HepG2 (cell line): Measurements from ENCODE around the gene SMYD2. TPM values are rescaled to one million over a fixed set of nuclear protein-coding genes. Genes with fewer than 3 reads are reported as not detected.

Experiments used
- NFIB ChIP-seq: sonication (generic); formaldehyde crosslinking; IDR thresholded peaks from 2 replicates; pipeline ENCODE4 v1.9.0; 2021; ENCODE audit warnings: missing genetic modification reagents, mild to moderate bottlenecking, borderline replicate concordance
- REPIN1 ChIP-seq: sonication (generic); formaldehyde crosslinking; IDR thresholded peaks from 2 replicates; pipeline ENCODE4 v1.8.0; 2022; ENCODE audit warnings: missing genetic modification reagents, low read depth, mild to moderate bottlenecking, borderline replicate concordance
- SRSF9 ChIP-seq: fragments of 200-400 bp; formaldehyde crosslinking; IDR thresholded peaks from 2 replicates; pipeline ENCODE4 v1.6.1; 2018; ENCODE audit warnings: borderline replicate concordance, mild to moderate bottlenecking, low read depth, low read length; ENCODE audit not compliant: insufficient read depth, poor library complexity, severe bottlenecking
- TBX3 ChIP-seq: fragments of 450-650 bp; IDR thresholded peaks from 2 replicates; pipeline ENCODE4 v1.6.1; 2017; ENCODE audit warnings: antibody characterized with exemption, mild to moderate bottlenecking, inconsistent platforms, borderline replicate concordance
- USF2 ChIP-seq, 2 experiments: sonication (generic) in 1 of 2; formaldehyde crosslinking in 1 of 2; IDR thresholded peaks; 2 replicates each; pipeline versions ENCODE4 v1.5.1 to v1.6.1; 2011 to 2020; ENCODE audit warnings: borderline replicate concordance in 1 of 2, low read depth in 1 of 2, low read length in 1 of 2, mild to moderate bottlenecking in 1 of 2, missing genetic modification reagents in 1 of 2, moderate library complexity in 1 of 2
- ZNF788 ChIP-seq: sonication (generic); formaldehyde crosslinking; IDR thresholded peaks from 2 replicates; pipeline ENCODE4 v1.5.0; 2020; ENCODE audit warnings: mild to moderate bottlenecking, missing genetic modification reagents, borderline replicate concordance
- polyA plus RNA-seq, 8 experiments: library from polyadenylated mRNA; depleted of rRNA in 3 of 8; stranded (reverse) in 7 of 8; unstranded in 1 of 8; fragments of >200 nt; fragmentation: Illumina TruSeq in 4 of 8; extraction: Trizol in 4 of 8; gene quantifications; 2 replicates each; pipeline versions ENCODE4 v1.2.1 to v1.2.3, GENCODE V29; 2011 to 2016; ENCODE audit warnings: low read depth in 4 of 8, missing spikeins in 1 of 8, mixed read lengths in 1 of 8; ENCODE audit not compliant: insufficient read depth in 1 of 8
- total RNA-seq, 5 experiments: library from RNA; depleted of rRNA; stranded (reverse); fragments of >200 nt; fragmentation: Illumina TruSeq; extraction: Trizol; gene quantifications; 2 replicates each; pipeline ENCODE4 v1.2.3, GENCODE V29; 2016; ENCODE audit warnings: low read depth in 1 of 5
- TF ChIP-seq, protein P1 (sequence below): sonication (generic); formaldehyde crosslinking; IDR thresholded peaks from 2 replicates; pipeline ENCODE4 v1.5.1; 2020; ENCODE audit warnings: mild to moderate bottlenecking, missing genetic modification reagents, moderate library complexity
- TF ChIP-seq, protein P2 (sequence below): sonication (generic); formaldehyde crosslinking; IDR thresholded peaks from 2 replicates; pipeline ENCODE4 v1.4.0; 2020; ENCODE audit warnings: mild to moderate bottlenecking, missing genetic modification reagents
- TF ChIP-seq, protein P3 (sequence below): sonication (generic); formaldehyde crosslinking; IDR thresholded peaks from 2 replicates; pipeline ENCODE4 v1.4.0; 2020; ENCODE audit warnings: missing genetic modification reagents

The SMYD2 gene
- total and polyA plus RNA-seq, 2 of the 13 experiments (the other 11 are each of a cell fraction or from before 2014, with no cell fraction given): 72.7 to 139 TPM

DNA sequence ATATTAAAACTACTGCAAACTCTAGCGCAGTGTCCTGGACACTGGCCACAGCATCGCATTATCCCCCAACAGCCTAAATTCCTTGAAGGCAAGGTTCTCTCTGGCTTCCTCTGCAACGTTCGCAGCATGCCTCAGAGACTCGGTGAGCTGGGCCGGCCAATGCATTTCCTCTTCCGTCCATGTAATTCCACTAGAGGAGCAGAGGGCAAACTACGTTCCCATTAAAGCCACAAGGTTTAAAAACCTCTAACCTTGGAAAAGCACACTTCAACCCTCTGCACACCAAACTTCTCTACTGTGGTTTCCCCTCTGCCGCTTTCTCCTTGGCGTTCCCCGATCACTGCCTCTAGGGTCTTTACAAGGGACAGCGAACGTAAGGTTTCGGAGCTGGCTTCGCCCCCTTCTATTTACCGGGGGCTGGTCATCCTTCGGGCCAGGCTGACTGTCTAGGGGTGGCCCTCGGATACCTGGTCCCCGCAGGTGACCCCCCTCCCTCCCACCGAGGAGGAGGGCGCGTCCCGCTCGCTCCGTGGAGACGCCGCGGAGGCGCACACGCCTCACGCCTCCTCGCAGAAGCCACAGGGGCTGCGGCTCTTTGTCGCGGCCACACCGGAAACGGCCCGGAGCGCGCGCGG, 456 bp upstream of the SMYD2 start (continued):
- TF ChIP-seq, protein P1, sequence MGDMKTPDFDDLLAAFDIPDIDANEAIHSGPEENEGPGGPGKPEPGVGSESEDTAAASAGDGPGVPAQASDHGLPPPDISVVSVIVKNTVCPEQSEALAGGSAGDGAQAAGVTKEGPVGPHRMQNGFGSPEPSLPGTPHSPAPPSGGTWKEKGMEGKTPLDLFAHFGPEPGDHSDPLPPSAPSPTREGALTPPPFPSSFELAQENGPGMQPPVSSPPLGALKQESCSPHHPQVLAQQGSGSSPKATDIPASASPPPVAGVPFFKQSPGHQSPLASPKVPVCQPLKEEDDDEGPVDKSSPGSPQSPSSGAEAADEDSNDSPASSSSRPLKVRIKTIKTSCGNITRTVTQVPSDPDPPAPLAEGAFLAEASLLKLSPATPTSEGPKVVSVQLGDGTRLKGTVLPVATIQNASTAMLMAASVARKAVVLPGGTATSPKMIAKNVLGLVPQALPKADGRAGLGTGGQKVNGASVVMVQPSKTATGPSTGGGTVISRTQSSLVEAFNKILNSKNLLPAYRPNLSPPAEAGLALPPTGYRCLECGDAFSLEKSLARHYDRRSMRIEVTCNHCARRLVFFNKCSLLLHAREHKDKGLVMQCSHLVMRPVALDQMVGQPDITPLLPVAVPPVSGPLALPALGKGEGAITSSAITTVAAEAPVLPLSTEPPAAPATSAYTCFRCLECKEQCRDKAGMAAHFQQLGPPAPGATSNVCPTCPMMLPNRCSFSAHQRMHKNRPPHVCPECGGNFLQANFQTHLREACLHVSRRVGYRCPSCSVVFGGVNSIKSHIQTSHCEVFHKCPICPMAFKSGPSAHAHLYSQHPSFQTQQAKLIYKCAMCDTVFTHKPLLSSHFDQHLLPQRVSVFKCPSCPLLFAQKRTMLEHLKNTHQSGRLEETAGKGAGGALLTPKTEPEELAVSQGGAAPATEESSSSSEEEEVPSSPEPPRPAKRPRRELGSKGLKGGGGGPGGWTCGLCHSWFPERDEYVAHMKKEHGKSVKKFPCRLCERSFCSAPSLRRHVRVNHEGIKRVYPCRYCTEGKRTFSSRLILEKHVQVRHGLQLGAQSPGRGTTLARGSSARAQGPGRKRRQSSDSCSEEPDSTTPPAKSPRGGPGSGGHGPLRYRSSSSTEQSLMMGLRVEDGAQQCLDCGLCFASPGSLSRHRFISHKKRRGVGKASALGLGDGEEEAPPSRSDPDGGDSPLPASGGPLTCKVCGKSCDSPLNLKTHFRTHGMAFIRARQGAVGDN (CRISPR knock-in tag): peak; percentile 77
- TF ChIP-seq, protein P2, sequence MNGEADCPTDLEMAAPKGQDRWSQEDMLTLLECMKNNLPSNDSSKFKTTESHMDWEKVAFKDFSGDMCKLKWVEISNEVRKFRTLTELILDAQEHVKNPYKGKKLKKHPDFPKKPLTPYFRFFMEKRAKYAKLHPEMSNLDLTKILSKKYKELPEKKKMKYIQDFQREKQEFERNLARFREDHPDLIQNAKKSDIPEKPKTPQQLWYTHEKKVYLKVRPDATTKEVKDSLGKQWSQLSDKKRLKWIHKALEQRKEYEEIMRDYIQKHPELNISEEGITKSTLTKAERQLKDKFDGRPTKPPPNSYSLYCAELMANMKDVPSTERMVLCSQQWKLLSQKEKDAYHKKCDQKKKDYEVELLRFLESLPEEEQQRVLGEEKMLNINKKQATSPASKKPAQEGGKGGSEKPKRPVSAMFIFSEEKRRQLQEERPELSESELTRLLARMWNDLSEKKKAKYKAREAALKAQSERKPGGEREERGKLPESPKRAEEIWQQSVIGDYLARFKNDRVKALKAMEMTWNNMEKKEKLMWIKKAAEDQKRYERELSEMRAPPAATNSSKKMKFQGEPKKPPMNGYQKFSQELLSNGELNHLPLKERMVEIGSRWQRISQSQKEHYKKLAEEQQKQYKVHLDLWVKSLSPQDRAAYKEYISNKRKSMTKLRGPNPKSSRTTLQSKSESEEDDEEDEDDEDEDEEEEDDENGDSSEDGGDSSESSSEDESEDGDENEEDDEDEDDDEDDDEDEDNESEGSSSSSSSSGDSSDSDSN (CRISPR knock-in tag): no peak; the same call in 1 of the 2 replicates
- TF ChIP-seq, protein P3, sequence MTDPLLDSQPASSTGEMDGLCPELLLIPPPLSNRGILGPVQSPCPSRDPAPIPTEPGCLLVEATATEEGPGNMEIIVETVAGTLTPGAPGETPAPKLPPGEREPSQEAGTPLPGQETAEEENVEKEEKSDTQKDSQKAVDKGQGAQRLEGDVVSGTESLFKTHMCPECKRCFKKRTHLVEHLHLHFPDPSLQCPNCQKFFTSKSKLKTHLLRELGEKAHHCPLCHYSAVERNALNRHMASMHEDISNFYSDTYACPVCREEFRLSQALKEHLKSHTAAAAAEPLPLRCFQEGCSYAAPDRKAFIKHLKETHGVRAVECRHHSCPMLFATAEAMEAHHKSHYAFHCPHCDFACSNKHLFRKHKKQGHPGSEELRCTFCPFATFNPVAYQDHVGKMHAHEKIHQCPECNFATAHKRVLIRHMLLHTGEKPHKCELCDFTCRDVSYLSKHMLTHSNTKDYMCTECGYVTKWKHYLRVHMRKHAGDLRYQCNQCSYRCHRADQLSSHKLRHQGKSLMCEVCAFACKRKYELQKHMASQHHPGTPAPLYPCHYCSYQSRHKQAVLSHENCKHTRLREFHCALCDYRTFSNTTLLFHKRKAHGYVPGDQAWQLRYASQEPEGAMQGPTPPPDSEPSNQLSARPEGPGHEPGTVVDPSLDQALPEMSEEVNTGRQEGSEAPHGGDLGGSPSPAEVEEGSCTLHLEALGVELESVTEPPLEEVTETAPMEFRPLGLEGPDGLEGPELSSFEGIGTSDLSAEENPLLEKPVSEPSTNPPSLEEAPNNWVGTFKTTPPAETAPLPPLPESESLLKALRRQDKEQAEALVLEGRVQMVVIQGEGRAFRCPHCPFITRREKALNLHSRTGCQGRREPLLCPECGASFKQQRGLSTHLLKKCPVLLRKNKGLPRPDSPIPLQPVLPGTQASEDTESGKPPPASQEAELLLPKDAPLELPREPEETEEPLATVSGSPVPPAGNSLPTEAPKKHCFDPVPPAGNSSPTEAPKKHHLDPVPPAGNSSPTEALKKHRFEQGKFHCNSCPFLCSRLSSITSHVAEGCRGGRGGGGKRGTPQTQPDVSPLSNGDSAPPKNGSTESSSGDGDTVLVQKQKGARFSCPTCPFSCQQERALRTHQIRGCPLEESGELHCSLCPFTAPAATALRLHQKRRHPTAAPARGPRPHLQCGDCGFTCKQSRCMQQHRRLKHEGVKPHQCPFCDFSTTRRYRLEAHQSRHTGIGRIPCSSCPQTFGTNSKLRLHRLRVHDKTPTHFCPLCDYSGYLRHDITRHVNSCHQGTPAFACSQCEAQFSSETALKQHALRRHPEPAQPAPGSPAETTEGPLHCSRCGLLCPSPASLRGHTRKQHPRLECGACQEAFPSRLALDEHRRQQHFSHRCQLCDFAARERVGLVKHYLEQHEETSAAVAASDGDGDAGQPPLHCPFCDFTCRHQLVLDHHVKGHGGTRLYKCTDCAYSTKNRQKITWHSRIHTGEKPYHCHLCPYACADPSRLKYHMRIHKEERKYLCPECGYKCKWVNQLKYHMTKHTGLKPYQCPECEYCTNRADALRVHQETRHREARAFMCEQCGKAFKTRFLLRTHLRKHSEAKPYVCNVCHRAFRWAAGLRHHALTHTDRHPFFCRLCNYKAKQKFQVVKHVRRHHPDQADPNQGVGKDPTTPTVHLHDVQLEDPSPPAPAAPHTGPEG (CRISPR knock-in tag): no peak; the same call in 1 of the 2 replicates
- TF ChIP-seq USF2 (IDR thresholded peaks at IDR 0.05; ENCODE audit: low read depth, low read length) (no peak), USF2 (CRISPR knock-in tag; IDR thresholded peaks at IDR 0.05; ENCODE audit: borderline replicate concordance) (no peak), TBX3 (no peak), REPIN1 (CRISPR knock-in tag) (no peak), SRSF9 (no peak), ZNF788 (CRISPR knock-in tag) (peak; percentile 66; the same call in 1 of the 2 replicates), NFIB (CRISPR knock-in tag) (no peak)
